ENCODE results near the gene JOSD1.
A peak's percentile ranks its signal among the peaks of the same experiment; 100 is the strongest.

JOSD1 gene

DNA sequence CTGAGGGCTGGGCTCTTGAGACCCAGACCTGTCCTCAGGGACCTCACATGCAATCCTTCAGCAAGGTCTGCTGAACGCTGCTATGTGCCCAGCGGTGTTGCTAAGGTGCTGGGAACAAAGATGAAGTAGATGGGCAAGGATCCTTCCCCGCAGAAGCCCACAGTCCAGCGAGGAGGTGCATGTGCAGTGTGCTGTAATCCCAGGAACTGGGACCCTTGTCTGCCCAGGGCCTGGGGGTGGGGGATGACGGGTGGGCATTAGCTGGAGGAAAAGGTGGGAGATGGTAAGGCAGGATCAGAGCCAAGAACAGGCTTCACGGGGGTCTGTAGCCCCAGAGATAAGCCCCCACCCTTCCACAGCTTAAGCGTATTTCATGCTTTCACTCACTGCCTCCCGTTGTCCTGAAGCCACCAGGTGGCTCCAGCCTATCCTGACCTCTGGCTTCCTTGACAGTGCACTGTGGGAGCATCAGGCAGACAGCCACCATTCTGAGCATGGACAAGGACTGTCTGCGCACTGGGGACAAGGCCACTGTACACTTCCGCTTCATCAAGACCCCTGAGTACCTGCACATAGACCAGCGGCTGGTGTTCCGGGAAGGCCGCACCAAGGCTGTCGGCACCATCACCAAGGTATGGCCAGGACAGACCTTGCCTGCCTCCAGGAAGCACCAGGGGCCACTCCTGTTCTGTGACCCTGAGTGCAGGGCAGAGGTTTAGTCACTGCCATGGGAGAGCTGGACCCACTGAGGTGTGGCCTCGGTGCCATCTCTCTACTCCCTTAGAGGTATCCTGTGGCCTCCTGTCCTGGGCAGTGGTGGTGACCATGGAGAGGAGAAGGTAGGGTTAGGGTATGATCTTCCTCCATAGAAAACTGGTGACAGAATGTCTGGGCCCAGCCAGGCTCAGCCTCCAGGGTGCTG is 27.0 kb upstream of the JOSD1 start:
- Mint-ChIP-seq H3K27ac (no peak overlapping the region), H3K36me3 (ENCODE audit: low read depth) (peaks cover 60% of the 10 kb centered on the region), H3K4me1 (ENCODE audit: low read depth) (peaks cover 2% of the 10 kb centered on the region), H3K4me3 (no peak overlapping the region), H3K27me3 (ENCODE audit: low read depth) (no peaks in the 10 kb centered on the region), H3K9me3 (no peaks in the 10 kb centered on the region)

DNA sequence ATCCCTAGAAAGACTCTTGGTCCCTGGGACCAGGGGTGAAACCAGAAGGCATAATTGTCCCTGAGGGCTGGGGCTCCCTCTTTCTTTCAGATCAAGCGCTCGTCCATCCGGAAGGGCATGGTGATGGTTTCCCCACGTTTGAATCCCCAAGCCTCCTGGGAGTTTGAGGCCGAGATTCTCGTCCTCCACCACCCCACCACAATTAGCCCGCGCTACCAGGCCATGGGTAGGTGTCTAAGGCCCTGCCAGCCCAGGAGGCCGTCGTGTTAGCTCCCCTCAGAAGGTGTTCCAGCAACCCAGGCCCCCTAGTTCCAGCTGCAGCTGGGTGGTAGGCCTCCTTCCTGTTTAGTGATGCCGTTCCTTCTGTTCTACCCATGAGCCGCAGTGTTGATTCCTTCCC is 26.4 kb upstream of the JOSD1 start:
- Mint-ChIP-seq H3K36me3 (ENCODE audit: low read depth) (peaks cover 65% of the 10 kb centered on the region), H3K4me3 (no peak overlapping the region), H3K9me3 (no peaks in the 10 kb centered on the region), H3K27me3 (ENCODE audit: low read depth) (no peaks in the 10 kb centered on the region), H3K27ac (no peak overlapping the region), H3K4me1 (ENCODE audit: low read depth) (peaks cover 2% of the 10 kb centered on the region)

DNA sequence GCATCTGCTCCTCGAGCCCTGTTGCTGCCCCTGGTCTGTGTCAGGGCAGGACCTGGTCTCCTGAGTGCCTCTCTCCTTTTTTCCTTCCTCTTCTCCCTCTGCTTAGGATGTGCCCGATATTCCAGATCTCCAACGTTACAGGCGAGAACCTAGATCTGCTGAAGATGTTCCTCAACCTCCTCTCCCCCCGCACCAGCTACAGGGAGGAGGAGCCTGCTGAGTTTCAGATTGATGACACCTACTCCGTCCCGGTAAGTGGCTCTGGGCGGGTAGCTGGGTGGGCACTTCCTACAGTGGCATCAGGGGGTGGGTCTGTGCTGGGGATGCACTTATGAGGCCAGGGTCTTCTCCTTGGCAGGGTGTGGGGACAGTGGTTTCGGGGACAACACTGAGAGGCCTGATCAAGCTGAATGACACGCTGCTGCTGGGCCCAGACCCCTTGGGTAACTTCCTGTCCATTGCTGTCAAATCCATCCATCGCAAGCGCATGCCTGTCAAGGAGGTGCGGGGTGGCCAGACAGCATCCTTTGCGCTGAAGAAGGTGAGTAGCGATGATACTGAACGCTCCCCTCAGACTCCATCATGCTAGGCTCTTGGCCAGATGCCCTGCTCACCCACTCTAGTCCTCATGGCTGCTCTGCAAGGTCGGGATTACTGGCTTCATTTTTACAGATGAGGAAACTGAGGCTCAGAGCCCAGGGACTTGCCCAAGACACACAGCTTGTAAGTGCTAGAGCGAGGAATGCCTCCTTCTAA is 25.3 kb upstream of the JOSD1 start:
- Mint-ChIP-seq H3K36me3 (ENCODE audit: low read depth) (peaks cover 66% of the 10 kb centered on the region), H3K4me1 (ENCODE audit: low read depth) (peaks cover 5% of the 10 kb centered on the region), H3K9me3 (no peaks in the 10 kb centered on the region), H3K27me3 (ENCODE audit: low read depth) (no peaks in the 10 kb centered on the region), H3K27ac (no peak overlapping the region), H3K4me3 (no peak overlapping the region)

DNA sequence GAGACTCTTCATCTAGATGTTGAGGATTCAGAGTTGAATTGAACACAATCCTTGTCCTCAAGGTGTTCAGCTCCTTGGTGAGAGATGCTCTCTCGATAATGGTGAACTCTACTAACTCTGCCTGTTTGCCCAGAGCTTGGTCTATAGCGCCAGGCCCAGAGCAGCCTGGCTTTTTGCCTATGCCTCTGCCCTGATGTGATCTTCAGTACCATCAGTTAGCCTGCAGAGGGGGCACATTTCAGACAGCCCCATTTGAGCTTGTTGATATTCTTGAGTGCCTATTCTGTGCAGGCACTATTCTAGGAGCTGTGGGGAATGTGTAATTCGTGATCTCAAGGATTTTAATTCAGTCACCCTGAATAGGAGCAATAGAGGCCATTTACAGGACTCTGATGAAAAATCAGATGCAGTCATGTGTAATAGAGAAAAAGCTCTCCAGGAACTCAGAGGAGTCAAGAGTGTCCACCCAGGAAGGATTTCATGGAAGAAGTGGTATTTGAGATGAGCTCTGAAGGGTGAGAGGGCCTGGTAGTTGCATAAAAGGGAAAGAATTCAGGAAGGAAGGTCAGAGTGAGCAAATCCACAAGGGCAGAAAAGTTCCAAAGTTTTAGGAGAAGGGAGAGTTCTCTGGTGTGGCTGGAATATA is 24.3 kb upstream of the JOSD1 start:
- H3K9me3 Mint-ChIP-seq = no peaks in the 10 kb centered on the region
- H3K4me3 Mint-ChIP-seq = no peak overlapping the region
- H3K36me3 Mint-ChIP-seq (ENCODE audit: low read depth) = peaks cover 58% of the 10 kb centered on the region
- H3K27me3 Mint-ChIP-seq (ENCODE audit: low read depth) = no peaks in the 10 kb centered on the region
- H3K4me1 Mint-ChIP-seq (ENCODE audit: low read depth) = peaks cover 4% of the 10 kb centered on the region
- H3K27ac Mint-ChIP-seq = peak overlapping the region; percentile 12

DNA sequence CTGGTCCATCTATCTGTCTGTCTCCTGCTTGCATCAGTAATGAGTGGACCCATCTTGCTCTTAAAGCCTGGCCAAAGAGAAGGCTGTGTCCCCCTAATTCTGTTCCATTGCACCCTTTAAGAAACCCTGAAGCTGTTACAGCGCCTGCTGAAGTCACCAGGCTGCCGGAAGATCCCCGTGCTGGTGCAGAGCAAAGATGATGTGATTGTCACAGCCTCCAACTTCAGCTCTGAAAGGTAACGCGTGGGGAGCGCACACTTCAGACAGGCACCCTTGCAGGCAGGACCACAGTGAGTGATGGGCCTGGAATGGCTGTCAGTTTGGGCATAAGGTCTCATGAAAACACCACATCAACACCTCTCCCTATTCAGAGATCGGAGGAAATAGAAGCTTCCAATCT is 23.4 kb upstream of the JOSD1 start:
- no peaks in the 10 kb centered on the region for H3K9me3 Mint-ChIP-seq
- no peak overlapping the region for H3K27ac Mint-ChIP-seq
- H3K36me3 Mint-ChIP-seq (ENCODE audit: low read depth) = peaks cover 55% of the 10 kb centered on the region
- peaks cover 4% of the 10 kb centered on the region for H3K4me1 Mint-ChIP-seq (ENCODE audit: low read depth)
- no peak overlapping the region for H3K4me3 Mint-ChIP-seq
- H3K27me3 Mint-ChIP-seq (ENCODE audit: low read depth) = no peaks in the 10 kb centered on the region

DNA sequence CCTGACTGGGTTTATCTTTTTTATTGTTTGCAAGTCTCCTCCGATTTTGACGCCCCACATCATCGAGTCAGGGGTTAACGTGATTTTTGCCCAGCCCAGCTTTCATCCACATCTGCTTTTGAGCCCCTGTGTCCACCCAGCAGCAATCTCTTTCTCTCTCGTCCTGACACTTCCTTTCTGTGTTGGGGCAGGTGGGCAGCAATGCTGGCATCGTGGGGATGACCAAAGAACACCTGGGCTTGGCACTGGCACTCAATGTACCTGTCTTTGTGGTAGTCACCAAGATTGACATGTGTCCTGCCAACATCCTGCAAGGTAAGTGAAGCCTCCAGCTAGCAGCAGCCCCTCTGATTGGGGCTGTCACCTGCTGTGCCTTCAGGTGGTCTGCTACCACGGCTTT is 20.8 kb upstream of the JOSD1 start:
- peaks cover 48% of the 10 kb centered on the region for H3K36me3 Mint-ChIP-seq (ENCODE audit: low read depth)
- H3K4me3 Mint-ChIP-seq = no peak overlapping the region
- H3K4me1 Mint-ChIP-seq (ENCODE audit: low read depth) = peaks cover 6% of the 10 kb centered on the region
- no peaks in the 10 kb centered on the region for H3K9me3 Mint-ChIP-seq
- H3K27me3 Mint-ChIP-seq (ENCODE audit: low read depth) = no peaks in the 10 kb centered on the region
- no peak overlapping the region for H3K27ac Mint-ChIP-seq

DNA sequence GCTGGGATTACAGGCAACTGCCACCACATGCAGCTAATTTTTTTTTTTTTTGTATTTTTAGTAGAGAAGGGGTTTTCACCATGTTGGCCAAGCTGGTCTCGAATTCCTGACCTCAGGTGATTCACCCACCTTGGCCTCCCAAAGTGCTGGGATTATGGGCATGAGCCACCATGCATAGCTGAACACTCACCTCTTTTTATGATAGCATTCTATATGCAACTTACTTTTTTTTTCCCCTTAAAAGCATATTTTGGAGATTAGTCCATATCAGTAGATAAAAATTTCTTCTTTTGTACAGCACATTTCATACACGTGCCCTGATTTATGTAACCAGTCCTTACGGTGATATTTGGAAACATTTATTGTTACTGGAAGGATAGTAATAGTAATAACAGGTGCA is 19.6 kb upstream of the JOSD1 start:
- Mint-ChIP-seq H3K27me3 (ENCODE audit: low read depth) (no peaks in the 10 kb centered on the region), H3K27ac (no peak overlapping the region), H3K4me3 (no peak overlapping the region), H3K9me3 (no peaks in the 10 kb centered on the region), H3K36me3 (ENCODE audit: low read depth) (peaks cover 47% of the 10 kb centered on the region), H3K4me1 (ENCODE audit: low read depth) (peaks cover 7% of the 10 kb centered on the region)

DNA sequence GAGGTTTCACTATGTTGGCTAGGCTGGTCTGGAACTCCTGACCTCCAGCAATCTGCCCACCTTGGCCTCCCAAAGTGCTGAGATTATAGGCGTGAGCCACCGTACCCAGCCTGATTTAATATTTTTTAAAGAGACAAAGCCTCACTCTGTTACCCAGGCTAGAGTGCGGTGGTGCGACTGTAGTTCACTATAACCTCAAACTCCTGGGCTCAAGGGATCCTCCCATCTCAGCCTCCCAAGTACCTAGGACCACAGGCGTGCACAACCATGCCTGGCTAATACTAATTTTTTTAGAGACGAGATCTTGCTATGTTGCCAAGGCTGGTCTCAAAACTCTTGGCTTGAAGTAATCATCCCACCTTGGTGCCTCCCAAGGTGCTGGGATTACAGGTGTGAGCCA is 18.5 kb upstream of the JOSD1 start:
- peaks cover 16% of the 10 kb centered on the region for H3K4me1 Mint-ChIP-seq (ENCODE audit: low read depth)
- no peak overlapping the region for H3K4me3 Mint-ChIP-seq
- H3K27me3 Mint-ChIP-seq (ENCODE audit: low read depth) = no peaks in the 10 kb centered on the region
- H3K9me3 Mint-ChIP-seq = no peaks in the 10 kb centered on the region
- no peak overlapping the region for H3K27ac Mint-ChIP-seq
- peaks cover 47% of the 10 kb centered on the region for H3K36me3 Mint-ChIP-seq (ENCODE audit: low read depth)

DNA sequence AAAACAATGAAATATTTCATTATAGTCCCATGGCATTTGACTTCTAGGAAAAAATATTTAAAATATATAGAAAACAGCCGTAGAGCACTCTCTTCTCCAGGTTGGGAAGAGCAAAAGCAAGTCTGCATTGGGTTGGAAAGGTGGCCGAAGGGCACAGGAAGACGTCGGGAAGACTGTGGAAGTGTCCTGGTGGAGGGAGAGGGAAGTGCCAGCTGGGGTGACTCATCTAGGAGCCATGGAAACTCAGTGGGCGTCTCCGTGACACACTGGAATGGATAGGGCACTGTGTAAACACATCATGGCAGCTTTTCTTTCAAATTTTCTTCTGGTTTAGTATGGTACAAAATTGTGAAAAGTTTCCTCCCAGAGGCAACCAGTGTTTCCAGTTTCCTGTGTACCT is 17.7 kb upstream of the JOSD1 start:
- H3K36me3 Mint-ChIP-seq (ENCODE audit: low read depth) = peaks cover 43% of the 10 kb centered on the region
- H3K27ac Mint-ChIP-seq = no peak overlapping the region
- no peaks in the 10 kb centered on the region for H3K9me3 Mint-ChIP-seq

DNA sequence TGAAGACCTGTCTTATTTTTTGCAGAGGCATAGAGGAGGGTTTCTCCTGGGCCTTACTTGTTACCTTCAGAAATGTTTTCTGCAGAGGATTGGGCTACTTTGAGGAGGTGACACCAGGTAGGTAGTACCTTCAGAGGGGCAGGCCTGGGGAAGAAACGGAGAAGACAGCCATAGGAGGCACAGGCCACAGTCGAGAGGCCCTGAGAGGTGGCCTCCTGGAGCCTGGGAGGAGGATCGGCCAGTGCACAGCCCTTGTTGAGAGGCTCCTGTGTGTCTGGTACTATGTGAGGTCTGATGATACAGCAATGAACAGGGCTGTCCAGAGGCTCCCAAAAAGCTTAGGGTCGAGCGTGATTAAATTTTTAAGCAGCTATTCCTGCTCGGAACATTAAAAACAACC is 16.5 kb upstream of the JOSD1 start:
- peaks cover 44% of the 10 kb centered on the region for H3K36me3 Mint-ChIP-seq (ENCODE audit: low read depth)
- H3K4me3 Mint-ChIP-seq = no peak overlapping the region
- no peak overlapping the region for H3K27ac Mint-ChIP-seq
- no peaks in the 10 kb centered on the region for H3K27me3 Mint-ChIP-seq (ENCODE audit: low read depth)
- H3K9me3 Mint-ChIP-seq = no peaks in the 10 kb centered on the region
- H3K4me1 Mint-ChIP-seq (ENCODE audit: low read depth) = peaks cover 31% of the 10 kb centered on the region

More for the DNA sequence above, 17.7 kb upstream of the JOSD1 start:
- no peaks in the 10 kb centered on the region for H3K27me3 Mint-ChIP-seq (ENCODE audit: low read depth)
- peaks cover 22% of the 10 kb centered on the region for H3K4me1 Mint-ChIP-seq (ENCODE audit: low read depth)
- no peak overlapping the region for H3K4me3 Mint-ChIP-seq

DNA sequence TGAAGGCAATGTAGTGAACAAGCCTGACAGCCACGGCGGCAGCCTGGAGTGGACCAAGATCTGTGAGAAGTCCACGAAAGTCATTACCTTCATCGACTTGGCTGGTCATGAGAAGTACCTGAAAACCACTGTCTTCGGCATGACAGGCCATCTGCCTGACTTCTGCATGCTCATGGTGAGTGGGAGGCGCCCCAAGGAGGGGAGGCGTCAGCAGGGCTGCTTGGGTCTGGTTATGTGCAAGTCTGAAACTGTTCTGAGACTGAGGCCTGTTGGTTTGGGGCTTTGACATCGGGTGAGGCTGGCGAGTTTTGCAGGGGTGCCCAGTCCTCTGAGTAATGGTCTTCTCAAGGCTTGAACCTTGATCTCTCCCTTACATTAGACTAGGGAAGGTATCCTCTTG is 16.1 kb upstream of the JOSD1 start:
- Mint-ChIP-seq H3K4me3 (no peak overlapping the region), H3K9me3 (no peaks in the 10 kb centered on the region), H3K36me3 (ENCODE audit: low read depth) (peaks cover 42% of the 10 kb centered on the region), H3K27ac (no peak overlapping the region), H3K4me1 (ENCODE audit: low read depth) (peaks cover 34% of the 10 kb centered on the region), H3K27me3 (ENCODE audit: low read depth) (no peaks in the 10 kb centered on the region)

DNA sequence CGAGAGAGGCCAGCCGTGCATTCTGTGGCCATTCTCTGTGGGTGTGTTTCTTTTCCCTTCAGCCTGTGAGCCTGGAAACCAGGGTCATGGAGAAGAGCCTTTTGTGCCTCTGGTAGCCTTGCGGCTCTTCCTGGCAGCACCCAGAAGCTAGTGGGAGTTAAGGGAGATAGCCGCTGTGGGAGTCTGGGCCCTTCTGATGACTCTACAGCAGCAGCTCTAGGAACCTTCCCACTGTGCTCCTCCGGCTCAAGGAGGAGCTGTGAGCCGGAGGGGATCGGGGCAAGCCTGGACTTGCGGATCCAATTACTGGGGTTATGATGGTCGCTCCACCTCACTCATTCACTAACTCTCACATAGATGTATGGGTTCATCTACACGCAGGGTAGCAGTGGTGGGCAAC is 15.5 kb upstream of the JOSD1 start:
- Mint-ChIP-seq H3K27ac (no peak overlapping the region), H3K36me3 (ENCODE audit: low read depth) (peaks cover 39% of the 10 kb centered on the region), H3K9me3 (no peaks in the 10 kb centered on the region), H3K4me3 (no peak overlapping the region), H3K27me3 (ENCODE audit: low read depth) (no peaks in the 10 kb centered on the region), H3K4me1 (ENCODE audit: low read depth) (peaks cover 31% of the 10 kb centered on the region)

DNA sequence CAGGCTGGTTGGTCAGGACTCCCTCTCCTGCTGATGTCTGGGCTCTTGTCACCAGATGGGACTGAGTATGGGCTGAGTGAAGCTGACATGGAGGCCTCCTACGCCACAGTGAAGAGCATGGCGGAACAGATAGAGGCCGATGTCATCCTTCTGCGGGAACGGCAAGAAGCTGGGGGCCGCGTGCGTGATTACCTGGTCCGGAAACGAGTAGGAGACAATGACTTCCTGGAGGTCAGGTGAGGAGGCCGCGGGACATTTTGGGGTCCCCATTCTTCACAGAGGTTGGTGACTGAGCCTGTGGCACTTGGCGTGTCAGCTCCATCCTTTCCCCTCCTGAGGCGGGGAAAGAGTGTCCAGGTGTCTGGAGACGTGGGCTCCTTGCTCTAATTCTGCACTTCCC is 15.1 kb upstream of the JOSD1 start:
- H3K27ac Mint-ChIP-seq = no peak overlapping the region
- H3K9me3 Mint-ChIP-seq = no peaks in the 10 kb centered on the region
- peaks cover 34% of the 10 kb centered on the region for H3K4me1 Mint-ChIP-seq (ENCODE audit: low read depth)
- peaks cover 40% of the 10 kb centered on the region for H3K36me3 Mint-ChIP-seq (ENCODE audit: low read depth)
- H3K27me3 Mint-ChIP-seq (ENCODE audit: low read depth) = no peaks in the 10 kb centered on the region
- H3K4me3 Mint-ChIP-seq = no peak overlapping the region

DNA sequence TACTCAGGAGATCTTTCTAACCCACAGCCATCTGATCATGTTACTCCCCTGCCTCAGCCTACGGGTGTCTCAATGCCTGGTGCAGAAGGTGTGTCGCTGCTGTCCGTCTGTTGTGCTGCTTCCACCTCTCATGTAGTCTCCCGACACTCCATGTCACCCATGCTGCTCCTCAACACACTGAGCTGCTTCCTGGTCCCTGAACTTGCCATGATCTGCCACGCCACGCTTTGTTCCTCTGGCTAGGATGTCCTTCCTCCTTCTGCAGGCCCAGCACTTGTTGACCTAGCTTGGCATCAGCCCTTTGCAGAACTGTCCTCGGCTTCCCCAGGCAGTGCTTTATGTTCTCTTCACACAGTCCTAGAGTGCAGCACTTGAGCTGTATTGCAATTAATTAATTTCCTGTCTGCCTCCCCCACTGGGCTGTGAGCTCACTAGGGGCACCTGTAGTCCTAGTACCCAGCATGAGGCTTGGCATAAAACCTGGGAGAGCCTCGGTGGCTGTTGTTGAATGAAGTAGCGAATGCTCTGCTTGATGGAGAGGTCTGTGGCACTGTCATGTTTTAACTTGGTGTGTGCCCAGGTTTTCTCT is 14.5 kb upstream of the JOSD1 start:
- peaks cover 39% of the 10 kb centered on the region for H3K4me1 Mint-ChIP-seq (ENCODE audit: low read depth)
- H3K4me3 Mint-ChIP-seq = no peak overlapping the region
- peak overlapping the region; percentile 8 for H3K27ac Mint-ChIP-seq
- no peaks in the 10 kb centered on the region for H3K27me3 Mint-ChIP-seq (ENCODE audit: low read depth)
- H3K9me3 Mint-ChIP-seq = no peaks in the 10 kb centered on the region
- H3K36me3 Mint-ChIP-seq (ENCODE audit: low read depth) = peaks cover 43% of the 10 kb centered on the region

All from T-helper 1 cell treated with Interleukin-12 subunit alpha and Interleukin-12 subunit beta and Interleukin-4 antibody, amounts not matched to agents 30 μg/mL and 1 μg/mL, for 36 hours (primary cell).